PC-3 (cell line): ENCODE data around the gene SENP8.

Source experiments
- CTCF ChIP-seq: fragments of 300-600 bp; sonication (generic); conservative IDR thresholded peaks from 2 replicates; pipeline ENCODE4 v1.5.1; 2017; ENCODE audit warnings: antibody characterized with exemption, low read depth, mild to moderate bottlenecking, low read length
- EZH2 ChIP-seq: fragments of 300-600 bp; sonication (generic); IDR thresholded peaks from one replicate; pipeline ENCODE4 v1.6.1; 2017; ENCODE audit warnings: antibody characterized with exemption, mild to moderate bottlenecking, low read length; ENCODE audit not compliant: unreplicated experiment
- EZH2phosphoT487 ChIP-seq: fragments of 300-600 bp; sonication (generic); IDR thresholded peaks from 2 replicates; pipeline ENCODE4 v1.6.1; 2018; ENCODE audit warnings: mild to moderate bottlenecking, antibody characterized with exemption, low read length, borderline replicate concordance

DNA sequence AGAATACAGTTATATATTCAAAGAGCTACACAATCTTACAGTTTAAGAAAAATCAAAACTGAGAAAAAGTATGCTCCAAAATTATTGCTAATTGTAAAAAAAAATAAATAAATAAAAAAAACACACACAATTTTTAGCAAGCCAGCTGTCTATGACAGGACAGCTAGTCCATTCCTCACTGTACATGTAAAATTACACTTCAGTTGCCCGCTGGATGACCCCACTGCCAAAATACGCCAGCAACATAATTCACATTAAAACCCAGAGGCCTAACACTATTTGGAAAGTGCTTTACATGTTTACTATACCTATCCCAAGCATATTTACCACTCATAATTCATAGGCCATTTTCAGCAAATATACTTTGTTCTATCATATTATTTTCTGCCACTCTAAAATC is 6.1 kb upstream of the SENP8 start:
- TF ChIP-seq EZH2 (no peak), CTCF (no peak), EZH2phosphoT487 (no peak)
